NB4 (cell line): Measurements from ENCODE around the gene CAPN10.
"Not testable (repeated sequence)": the region's sequence is repeated elsewhere in the genome, so short reads cannot be mapped to it uniquely, and the experiment has no call there.

Source experiments
- DNase-seq: peaks from one replicate; pipeline ENCODE4 v3.0.0; 2010; ENCODE audit warnings: low read depth
- H3K4me3 ChIP-seq: one replicate; pipeline ENCODE4 v1.5.1; 2011; ENCODE audit warnings: mild to moderate bottlenecking, low read depth, low read length, moderate library complexity
- CTCF ChIP-seq: IDR thresholded peaks from one replicate; pipeline ENCODE4 v1.5.1; 2012; ENCODE audit warnings: low read depth, low read length
- MAX ChIP-seq: IDR thresholded peaks from 2 replicates; pipeline ENCODE4 v1.6.1; 2011; ENCODE audit warnings: low read depth, low read length
- MYC ChIP-seq: IDR thresholded peaks from 2 replicates; pipeline ENCODE4 v1.6.1; 2011; ENCODE audit warnings: low read depth, low read length
- POLR2A ChIP-seq: IDR thresholded peaks from 2 replicates; pipeline ENCODE4 v1.6.1; 2011; ENCODE audit warnings: mild to moderate bottlenecking; ENCODE audit not compliant: insufficient read length; ENCODE audit errors: extremely low read depth

Gene CAPN10

GRCh38 chr2:240611601-240612210, 25.2 kb downstream of the CAPN10 start:
- H3K4me3 ChIP-seq, result no peak overlapping the region
- DNase-seq, result peak; percentile 87
- TF ChIP-seq MYC (peak; percentile 66), POLR2A (no peak), MAX (peak; percentile 71)

GRCh38 chr2:240613781-240614180, 27.2 kb downstream of the CAPN10 start:
- DNase-seq, result no peak
- no peak for TF ChIP-seq POLR2A
- no peak for TF ChIP-seq MAX
- no peak for TF ChIP-seq MYC
- TF ChIP-seq CTCF, result no peak
- no peak overlapping the region for H3K4me3 ChIP-seq

- TF ChIP-seq POLR2A, result no peak
- no peak for TF ChIP-seq MAX
- no peak for TF ChIP-seq MYC
- no peak for TF ChIP-seq CTCF
- H3K4me3 ChIP-seq, result no peak overlapping the region
- DNase-seq, result no peak
These were observed 27.9 kb downstream of the CAPN10 start for GRCh38 chr2:240614391-240614790.

GRCh38 chr2:240615396-240615795, 28.9 kb downstream of the CAPN10 start:
- DNase-seq, result no peak
- TF ChIP-seq CTCF, result no peak
- no peak overlapping the region for H3K4me3 ChIP-seq

- H3K4me3 ChIP-seq, result no peak overlapping the region
- TF ChIP-seq CTCF, result no peak
- TF ChIP-seq POLR2A, result no peak
- TF ChIP-seq MAX, result no peak
- TF ChIP-seq MYC, result no peak
- DNase-seq, result no peak
These were observed 29.4 kb downstream of the CAPN10 start for GRCh38 chr2:240615820-240616547.

GRCh38 chr2:240616860-240617666, 30.5 kb downstream of the CAPN10 start:
- DNase-seq, result peak; percentile 32
- H3K4me3 ChIP-seq, result not testable (repeated sequence)

More at GRCh38 chr2:240616860-240617666, 30.5 kb downstream of the CAPN10 start:
- peak; percentile 1 for TF ChIP-seq CTCF
